GM18858 (cell line): ENCODE measurements around the gene OSBPL1A.
A peak's percentile ranks its signal among the peaks of the same experiment; 100 is the strongest.

Experiments used
- ATAC-seq: cut with Tn5 transposase; IDR thresholded peaks from one replicate; pipeline ENCODE4 v1.9.1; 2021; ENCODE audit not compliant: unreplicated experiment

The OSBPL1A gene

DNA sequence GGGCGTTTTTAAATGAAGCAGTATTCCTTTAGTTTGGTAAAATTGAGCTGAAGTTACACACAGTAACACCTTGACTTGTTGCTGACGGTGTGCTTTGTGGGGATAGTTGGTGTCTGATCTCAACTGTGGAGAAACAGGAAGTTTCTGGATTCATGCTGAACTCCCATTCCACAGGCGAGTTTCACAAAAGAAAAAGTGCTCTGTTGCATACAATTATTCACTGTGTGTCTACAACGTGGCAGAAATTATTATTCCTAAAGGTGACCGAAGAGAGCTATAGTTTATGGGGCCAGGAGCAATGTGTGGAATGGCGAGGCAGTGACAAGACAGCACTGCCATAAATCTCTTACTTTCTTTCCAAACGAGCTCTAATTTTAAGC is 259.2 kb downstream of the OSBPL1A start:
- no peak for ATAC-seq

DNA sequence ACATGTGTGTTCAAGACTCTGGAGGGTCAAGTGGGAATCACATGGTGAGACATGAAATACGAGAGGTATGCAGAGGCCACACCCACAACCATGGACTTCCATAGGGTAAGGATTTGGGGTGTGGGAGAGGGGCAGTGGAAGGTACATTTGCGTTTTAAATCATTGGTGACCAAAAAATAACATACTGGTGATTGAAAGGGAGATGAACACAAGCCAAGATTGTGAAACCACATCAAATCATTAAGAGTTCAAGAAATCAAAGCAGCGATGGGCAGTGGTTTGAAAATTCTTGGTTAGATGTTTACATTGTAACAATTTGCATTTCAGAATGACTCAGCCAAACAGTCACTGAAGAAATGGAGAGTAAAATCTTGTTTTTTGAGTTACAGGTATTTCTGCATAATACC is 260.7 kb downstream of the OSBPL1A start:
- ATAC-seq: no peak

DNA sequence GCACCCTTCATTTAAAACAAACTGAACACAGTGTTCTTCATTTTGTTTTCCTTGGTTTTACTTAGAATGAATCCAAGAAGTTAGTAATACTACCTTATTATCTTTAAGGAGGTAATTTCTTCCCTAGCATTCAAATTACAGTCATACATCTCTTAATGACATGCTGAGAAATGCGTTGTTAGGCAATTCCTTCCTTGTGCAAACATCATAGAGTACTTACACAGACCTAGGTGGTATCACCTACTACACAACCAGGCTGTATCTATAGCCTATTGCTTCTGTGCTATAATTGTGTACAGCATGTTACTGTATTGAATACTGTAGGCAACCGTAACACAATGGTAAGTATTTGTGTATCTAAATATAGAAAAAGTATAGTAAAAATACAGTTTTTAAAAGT is 267.1 kb downstream of the OSBPL1A start:
- no peak for ATAC-seq

GRCh38 chr18:24128700-24129099 is 268.9 kb downstream of the OSBPL1A start:
- ATAC-seq: no peak

DNA sequence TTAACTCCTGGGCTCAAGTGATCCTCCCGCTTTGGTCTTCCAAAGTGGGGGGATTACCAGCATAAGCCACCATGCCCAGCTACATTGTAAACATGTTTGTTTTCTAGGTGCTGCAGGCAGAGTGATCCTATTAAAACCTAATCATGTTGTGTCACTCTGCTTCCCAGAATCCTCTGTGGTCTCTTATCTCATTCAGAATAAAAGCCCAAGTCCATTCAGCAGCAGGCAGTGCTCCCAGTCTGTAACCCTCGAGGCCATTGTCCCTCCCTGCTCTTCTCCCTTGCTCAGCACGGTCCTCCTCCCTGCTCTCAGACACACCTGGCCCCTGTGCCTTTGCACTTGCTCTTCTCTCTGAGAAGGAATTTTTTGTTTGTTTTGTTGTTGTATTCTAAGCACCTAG is 269.9 kb downstream of the OSBPL1A start:
- no peak for ATAC-seq

GRCh38 chr18:24126155-24126961 is 271.3 kb downstream of the OSBPL1A start:
- no peak for ATAC-seq

- no peak for ATAC-seq
Observed at GRCh38 chr18:24121625-24122024, 276.0 kb downstream of the OSBPL1A start.

GRCh38 chr18:24120676-24121075 is 276.9 kb downstream of the OSBPL1A start:
- ATAC-seq: no peak

- ATAC-seq: peak; percentile 79
Observed at GRCh38 chr18:24118750-24119577, 278.7 kb downstream of the OSBPL1A start.

GRCh38 chr18:24115628-24116027 is 282.0 kb downstream of the OSBPL1A start:
- ATAC-seq: no peak

DNA sequence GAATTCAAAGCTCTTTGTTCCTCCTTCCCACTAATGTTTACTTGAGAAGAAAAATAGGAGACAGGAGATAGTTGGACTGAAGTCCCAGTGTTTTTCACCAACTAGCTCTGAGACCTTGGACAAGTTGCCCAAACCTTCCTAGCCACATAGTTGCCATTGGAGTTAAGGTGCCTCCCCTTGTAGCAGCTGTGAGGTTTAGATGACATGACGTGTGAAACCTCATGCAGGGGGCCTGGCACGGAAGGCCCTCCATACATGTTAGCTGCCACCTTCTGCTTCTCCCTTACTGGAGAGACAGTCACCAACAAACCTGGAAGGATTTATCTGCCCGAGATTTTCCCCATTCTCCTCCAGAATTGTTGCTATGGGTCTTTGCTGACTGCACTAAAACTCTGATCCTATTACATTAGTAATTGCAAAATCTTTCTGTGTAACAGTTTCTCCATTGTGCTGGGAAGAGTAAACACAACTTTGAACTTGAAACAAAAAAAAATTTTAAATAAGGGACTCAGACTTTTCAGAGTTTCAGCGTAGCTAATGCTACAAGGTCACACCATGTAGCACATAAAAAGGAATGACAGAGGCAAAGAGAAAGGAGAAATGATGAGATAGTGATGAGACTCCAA is 282.6 kb downstream of the OSBPL1A start:
- no peak for ATAC-seq

- ATAC-seq: no peak
Observed at GRCh38 chr18:24112874-24113615, 284.6 kb downstream of the OSBPL1A start.

- no peak for ATAC-seq
Observed at GRCh38 chr18:24112464-24112863, 285.2 kb downstream of the OSBPL1A start.
